ENCODE data around the gene SKI. TPM values are rescaled to one million over a fixed set of nuclear protein-coding genes. Genes with fewer than 3 reads are reported as not detected.

SKI gene
- total RNA-seq, 4 donors from 2014 or later = 24.4 to 52.4 (median 32.2) TPM

- in situ Hi-C loops (cut with MboI; ENCODE audit: low pct_ligation_motif_present in 1 of 4, low pct_unique_long_range_greater_than_20kb in 1 of 4, low sequenced_read_pairs in 3 of 4) (loop anchor here in 2 of 4 donors (25.0 kb wide), 1 partner anchor 105 kb away; no protein-coding TSS in a partner anchor), intact Hi-C loops (cut with DNase I; ENCODE audit: low total_unique reads) (no loop called here)
- Histone ChIP-seq H3K36me3 (no peaks in the 10 kb centered on the region), H3K27me3 (peaks cover 21% of the 10 kb centered on the region), H3K4me1 (peaks cover 31 to 62% (median 45%) of the 10 kb centered on the region in 4 donors), H3K27ac (peak overlapping the region in 2 of 4 donors; percentile 14 to 76), H3K9me3 (no peaks in the 10 kb centered on the region), H3K4me3 (no peak overlapping the region)
- DNase-seq = no peak
- 90% methylated on average over 9 of the region's 32 CpGs; no CpG with 5 or more reads in 1 of the 2 donors for WGBS, 2 donors (ENCODE audit: low coverage in 1 of 2)
- TF ChIP-seq POLR2A (IDR thresholded peaks at IDR 0.05) (no peak), POLR2AphosphoS5 (IDR thresholded peaks at IDR 0.05) (no peak), CTCF (IDR thresholded peaks at IDR 0.05) (no peak), EP300 (IDR thresholded peaks at IDR 0.05; ENCODE audit: low read depth) (no peak)
Measured at GRCh38 chr1:2317230-2318065, 89.3 kb downstream of the SKI start.

DNA sequence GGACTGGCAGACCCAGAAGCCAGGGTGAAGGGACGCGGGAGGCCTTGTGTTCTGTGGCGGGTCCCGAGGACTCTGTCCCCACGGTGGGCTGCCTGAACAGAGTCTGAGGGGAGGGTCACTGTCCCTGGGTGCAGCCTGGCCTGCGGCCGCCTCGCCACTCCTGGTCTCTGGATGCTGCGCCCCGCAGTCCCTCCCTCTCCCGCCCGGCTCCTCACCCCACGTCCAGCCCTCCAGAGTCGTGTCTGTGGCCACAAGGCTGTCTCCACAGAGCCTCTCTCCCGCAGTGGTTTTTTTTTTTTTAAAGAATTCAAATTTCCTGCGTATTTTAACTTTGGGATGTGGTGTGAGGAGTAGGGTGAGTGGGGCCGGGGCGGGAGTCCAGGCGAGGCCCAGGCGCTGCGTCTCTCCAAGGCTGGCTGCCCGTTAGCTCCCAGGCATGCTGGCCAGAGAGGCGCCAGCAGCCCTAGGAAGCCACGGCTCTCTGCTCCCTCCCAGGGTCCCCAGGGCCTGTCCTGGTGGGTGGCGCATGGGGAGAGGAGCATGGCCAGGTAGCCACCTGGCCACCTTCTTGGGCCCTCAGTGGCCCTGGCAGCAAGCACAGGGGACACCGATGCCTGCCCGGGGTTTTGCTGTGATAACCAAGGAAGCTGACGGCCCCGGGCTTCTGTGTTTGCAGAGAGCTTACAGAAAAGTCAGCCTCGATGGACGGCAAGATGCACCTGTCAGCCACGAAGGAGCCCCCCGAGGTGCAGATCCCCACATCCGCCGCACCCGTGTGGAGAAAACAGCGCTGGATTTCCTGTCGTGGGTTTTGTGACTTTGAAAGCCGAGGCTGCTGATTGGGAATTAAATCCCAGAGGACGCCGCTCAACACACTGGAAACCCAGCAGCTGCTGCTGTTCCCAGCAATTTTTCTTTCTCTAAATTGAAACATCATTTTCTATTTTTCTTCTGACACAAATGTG is 90.5 kb downstream of the SKI start:
- TF ChIP-seq CTCF (IDR thresholded peaks at IDR 0.05) (no peak), POLR2A (IDR thresholded peaks at IDR 0.05) (no peak), EP300 (IDR thresholded peaks at IDR 0.05; ENCODE audit: low read depth) (no peak), POLR2AphosphoS5 (IDR thresholded peaks at IDR 0.05) (no peak)
- H3K27me3 ChIP-seq = peaks cover 24% of the 10 kb centered on the region
- H3K4me1 ChIP-seq = peaks cover 27 to 58% (median 36%) of the 10 kb centered on the region in 4 donors
- intact Hi-C loops (cut with DNase I; ENCODE audit: low total_unique reads) = no loop called here
- H3K27ac ChIP-seq = peak overlapping the region; percentile 2 to 76 (median 34)
- no peak overlapping the region for H3K4me3 ChIP-seq
- 70 to 88% methylated on average over 6 to 41 of the region's 41 CpGs for WGBS, 2 donors (ENCODE audit: low coverage in 1 of 2)
- DNase-seq = no peak
- in situ Hi-C loops (cut with MboI; ENCODE audit: low pct_ligation_motif_present in 1 of 4, low pct_unique_long_range_greater_than_20kb in 1 of 4, low sequenced_read_pairs in 3 of 4) = loop anchor here in 2 of 4 donors (25.0 kb wide), 1 partner anchor 106 kb away; no protein-coding TSS in a partner anchor
- no peaks in the 10 kb centered on the region for H3K9me3 ChIP-seq
- H3K36me3 ChIP-seq = no peaks in the 10 kb centered on the region

- WGBS, 2 donors (ENCODE audit: low coverage in 1 of 2) = 83% methylated on average over 21 of the region's 21 CpGs; no CpG with 5 or more reads in 1 of the 2 donors
- Histone ChIP-seq H3K36me3 (no peaks in the 10 kb centered on the region), H3K4me1 (peaks cover 26 to 52% (median 31%) of the 10 kb centered on the region in 4 donors), H3K9me3 (no peaks in the 10 kb centered on the region), H3K27me3 (peaks cover 22% of the 10 kb centered on the region), H3K4me3 (no peak overlapping the region), H3K27ac (peak overlapping the region; percentile 2 to 89 (median 40))
- no peak for DNase-seq
- TF ChIP-seq POLR2AphosphoS5 (IDR thresholded peaks at IDR 0.05) (no peak), EP300 (IDR thresholded peaks at IDR 0.05; ENCODE audit: low read depth) (no peak), POLR2A (IDR thresholded peaks at IDR 0.05) (no peak), CTCF (IDR thresholded peaks at IDR 0.05) (no peak)
- intact Hi-C loops (cut with DNase I; ENCODE audit: low total_unique reads) = no loop called here
- in situ Hi-C loops (cut with MboI; ENCODE audit: low pct_ligation_motif_present in 1 of 4, low pct_unique_long_range_greater_than_20kb in 1 of 4, low sequenced_read_pairs in 3 of 4) = loop anchor here in 2 of 4 donors (25.0 kb wide), 1 partner anchor 107 kb away; no protein-coding TSS in a partner anchor
Measured at GRCh38 chr1:2319291-2319690, 91.2 kb downstream of the SKI start.

Measured in transverse colon (tissue), 4 donors.